ENCODE results near the gene ATP5ME. TPM values are rescaled to one million over a fixed set of nuclear protein-coding genes. Genes with fewer than 3 reads are reported as not detected.
"Not testable (repeated sequence)": the region's sequence is repeated elsewhere in the genome, so short reads cannot be mapped to it uniquely, and the experiment has no call there.

ATP5ME gene
- total RNA-seq, 1 donor = 60.8 TPM

DNA sequence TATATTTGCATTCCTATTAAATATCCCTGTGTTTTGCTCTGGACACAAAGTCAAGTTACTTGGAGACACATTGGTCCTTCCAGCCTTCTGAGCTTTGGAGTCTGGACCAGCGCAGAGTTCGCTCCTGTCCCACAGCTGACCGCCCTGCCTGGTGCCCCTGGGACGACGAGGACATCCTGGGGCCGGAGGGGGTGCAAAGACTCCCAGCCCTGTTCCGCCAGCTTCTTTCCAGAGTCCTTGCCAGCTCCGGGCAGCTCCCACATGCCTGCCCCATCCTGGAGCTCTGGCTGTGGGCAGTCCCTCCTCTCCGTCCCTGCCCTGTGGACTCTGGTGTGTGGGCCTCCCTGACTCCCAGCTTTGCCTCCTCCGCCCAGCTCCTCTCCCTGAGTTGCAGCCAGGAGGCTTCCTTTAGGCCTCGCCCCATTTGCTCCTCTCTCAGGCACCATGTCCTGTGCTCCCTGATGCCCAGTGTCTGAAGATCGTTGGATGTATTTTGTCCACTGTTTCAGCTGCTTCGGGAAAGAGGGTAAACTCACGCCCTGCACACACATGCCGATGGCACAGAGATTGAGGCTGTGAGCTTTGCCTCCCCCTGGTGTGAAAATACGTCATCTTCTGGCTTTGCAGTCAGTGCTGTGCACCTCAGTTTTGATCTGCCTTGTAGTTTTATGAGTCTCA lies 26.6 kb upstream of the ATP5ME start:
- H3K9me3 ChIP-seq (ENCODE audit: low read depth, low read length) = no peaks in the 10 kb centered on the region
- DNase-seq (ENCODE audit: insufficient read length, low spot score, missing footprints) = no peak
- H3K79me2 ChIP-seq (ENCODE audit: insufficient read depth, low read length) = peaks cover 4% of the 10 kb centered on the region
- no peaks in the 10 kb centered on the region for H3K27me3 ChIP-seq (ENCODE audit: insufficient read depth, low read length)
- TF ChIP-seq, protein P1, sequence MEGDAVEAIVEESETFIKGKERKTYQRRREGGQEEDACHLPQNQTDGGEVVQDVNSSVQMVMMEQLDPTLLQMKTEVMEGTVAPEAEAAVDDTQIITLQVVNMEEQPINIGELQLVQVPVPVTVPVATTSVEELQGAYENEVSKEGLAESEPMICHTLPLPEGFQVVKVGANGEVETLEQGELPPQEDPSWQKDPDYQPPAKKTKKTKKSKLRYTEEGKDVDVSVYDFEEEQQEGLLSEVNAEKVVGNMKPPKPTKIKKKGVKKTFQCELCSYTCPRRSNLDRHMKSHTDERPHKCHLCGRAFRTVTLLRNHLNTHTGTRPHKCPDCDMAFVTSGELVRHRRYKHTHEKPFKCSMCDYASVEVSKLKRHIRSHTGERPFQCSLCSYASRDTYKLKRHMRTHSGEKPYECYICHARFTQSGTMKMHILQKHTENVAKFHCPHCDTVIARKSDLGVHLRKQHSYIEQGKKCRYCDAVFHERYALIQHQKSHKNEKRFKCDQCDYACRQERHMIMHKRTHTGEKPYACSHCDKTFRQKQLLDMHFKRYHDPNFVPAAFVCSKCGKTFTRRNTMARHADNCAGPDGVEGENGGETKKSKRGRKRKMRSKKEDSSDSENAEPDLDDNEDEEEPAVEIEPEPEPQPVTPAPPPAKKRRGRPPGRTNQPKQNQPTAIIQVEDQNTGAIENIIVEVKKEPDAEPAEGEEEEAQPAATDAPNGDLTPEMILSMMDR (IDR thresholded peaks at IDR 0.05; ENCODE audit: extremely low read depth, low read depth, low read length) = no peak
- no peak overlapping the region for H2AFZ ChIP-seq (ENCODE audit: low read length)
- no peak overlapping the region for H3K27ac ChIP-seq (ENCODE audit: low read depth, low read length)
- no peaks in the 10 kb centered on the region for H3K36me3 ChIP-seq (ENCODE audit: insufficient read depth, low read length)
- no peaks in the 10 kb centered on the region for H4K20me1 ChIP-seq (ENCODE audit: insufficient read depth, low read length)
- H3K4me3 ChIP-seq (ENCODE audit: insufficient read depth, low read length) = no peak overlapping the region
- H3K4me2 ChIP-seq (ENCODE audit: insufficient read depth, low read length) = no peak overlapping the region
- H3K4me1 ChIP-seq (ENCODE audit: insufficient read depth, low read length) = peaks cover 3% of the 10 kb centered on the region

DNA sequence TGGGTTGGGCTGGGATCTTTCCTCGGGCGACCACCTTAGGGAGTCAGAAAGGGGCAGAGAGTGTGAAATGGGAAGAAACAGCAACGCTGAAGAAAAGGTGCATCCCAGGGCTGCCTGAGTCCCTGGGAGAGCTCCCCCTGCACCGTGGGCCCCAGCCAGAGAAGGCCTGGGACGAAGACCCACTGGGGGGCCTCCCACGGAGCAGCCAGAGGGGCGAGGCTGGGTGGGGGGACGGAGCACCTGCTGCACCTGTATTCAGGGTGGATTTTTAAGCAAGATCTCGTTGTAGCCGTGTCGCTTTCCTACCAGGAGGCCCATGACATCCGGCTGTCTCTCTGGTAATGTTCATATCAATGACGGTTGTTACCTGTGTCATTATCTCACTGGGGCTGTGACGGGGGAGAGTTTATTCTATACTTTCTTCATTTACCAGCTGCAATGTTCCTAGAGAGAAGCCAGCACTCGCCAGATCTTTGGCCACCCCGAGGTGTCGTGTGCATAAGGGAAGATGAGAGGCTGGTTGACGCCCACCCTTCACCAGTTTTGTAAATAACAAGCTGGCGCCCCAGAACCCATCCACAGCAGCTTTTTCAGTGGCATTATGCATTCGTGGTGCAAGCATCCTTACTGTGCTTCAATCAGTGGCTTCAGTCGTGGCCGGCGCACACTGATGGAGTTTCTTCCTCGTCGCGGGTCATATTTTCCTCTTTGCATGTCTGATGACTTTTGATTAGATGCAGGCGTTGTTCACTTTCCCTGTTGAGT lies 25.9 kb upstream of the ATP5ME start:
- Histone ChIP-seq H3K27me3 (ENCODE audit: insufficient read depth, low read length) (peaks cover 3% of the 10 kb centered on the region), H4K20me1 (ENCODE audit: insufficient read depth, low read length) (no peaks in the 10 kb centered on the region), H2AFZ (ENCODE audit: low read length) (peak overlapping the region; percentile 70), H3K4me2 (ENCODE audit: insufficient read depth, low read length) (peak overlapping the region; percentile 63), H3K4me3 (ENCODE audit: insufficient read depth, low read length) (no peak overlapping the region), H3K36me3 (ENCODE audit: insufficient read depth, low read length) (no peaks in the 10 kb centered on the region), H3K79me2 (ENCODE audit: insufficient read depth, low read length) (no peaks in the 10 kb centered on the region), H3K4me1 (ENCODE audit: insufficient read depth, low read length) (no peaks in the 10 kb centered on the region), H3K9me3 (ENCODE audit: low read depth, low read length) (no peaks in the 10 kb centered on the region), H3K27ac (ENCODE audit: low read depth, low read length) (no peak overlapping the region)
- no peak for DNase-seq (ENCODE audit: insufficient read length, low spot score, missing footprints)
- TF ChIP-seq, protein P1 (IDR thresholded peaks at IDR 0.05; ENCODE audit: extremely low read depth, low read depth, low read length) = no peak

DNA sequence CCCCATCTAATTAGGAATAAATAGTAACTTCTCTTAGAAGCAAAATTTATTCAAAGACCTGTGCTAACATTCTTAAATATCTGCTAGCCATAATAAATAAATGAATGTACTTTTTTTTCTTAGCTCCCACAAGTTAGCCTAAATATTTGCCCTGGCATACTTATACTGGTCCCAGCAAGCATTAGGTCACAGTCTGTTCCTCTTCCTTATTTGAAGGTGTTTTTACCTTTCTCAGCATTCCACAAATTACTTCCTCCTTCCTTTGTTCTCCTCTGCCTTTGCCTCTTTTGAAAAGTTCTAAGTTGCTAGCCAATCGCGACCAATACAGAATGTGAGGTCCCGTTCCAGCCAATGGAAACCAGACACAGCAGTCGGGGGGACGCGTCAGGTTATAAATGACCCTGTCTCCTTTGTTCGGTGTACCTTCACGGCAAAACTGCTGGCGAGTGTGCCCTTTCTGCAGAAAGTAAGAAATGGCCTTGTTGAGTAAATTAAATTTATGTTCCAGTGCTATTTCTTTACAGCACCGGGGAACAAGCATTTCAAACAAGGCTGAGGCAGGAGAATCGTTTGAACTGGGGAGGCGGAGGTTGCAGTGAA lies 20.4 kb upstream of the ATP5ME start:
- H3K4me3 ChIP-seq (ENCODE audit: insufficient read depth, low read length); DNase-seq (ENCODE audit: insufficient read length, low spot score, missing footprints); H3K79me2 ChIP-seq (ENCODE audit: insufficient read depth, low read length); H3K9me3 ChIP-seq (ENCODE audit: low read depth, low read length); H3K36me3 ChIP-seq (ENCODE audit: insufficient read depth, low read length); H3K4me1 ChIP-seq (ENCODE audit: insufficient read depth, low read length); H2AFZ ChIP-seq (ENCODE audit: low read length); H3K27ac ChIP-seq (ENCODE audit: low read depth, low read length); H4K20me1 ChIP-seq (ENCODE audit: insufficient read depth, low read length); H3K4me2 ChIP-seq (ENCODE audit: insufficient read depth, low read length): not testable (repeated sequence)
- H3K27me3 ChIP-seq (ENCODE audit: insufficient read depth, low read length) = peaks cover 10% of the 10 kb centered on the region

DNA sequence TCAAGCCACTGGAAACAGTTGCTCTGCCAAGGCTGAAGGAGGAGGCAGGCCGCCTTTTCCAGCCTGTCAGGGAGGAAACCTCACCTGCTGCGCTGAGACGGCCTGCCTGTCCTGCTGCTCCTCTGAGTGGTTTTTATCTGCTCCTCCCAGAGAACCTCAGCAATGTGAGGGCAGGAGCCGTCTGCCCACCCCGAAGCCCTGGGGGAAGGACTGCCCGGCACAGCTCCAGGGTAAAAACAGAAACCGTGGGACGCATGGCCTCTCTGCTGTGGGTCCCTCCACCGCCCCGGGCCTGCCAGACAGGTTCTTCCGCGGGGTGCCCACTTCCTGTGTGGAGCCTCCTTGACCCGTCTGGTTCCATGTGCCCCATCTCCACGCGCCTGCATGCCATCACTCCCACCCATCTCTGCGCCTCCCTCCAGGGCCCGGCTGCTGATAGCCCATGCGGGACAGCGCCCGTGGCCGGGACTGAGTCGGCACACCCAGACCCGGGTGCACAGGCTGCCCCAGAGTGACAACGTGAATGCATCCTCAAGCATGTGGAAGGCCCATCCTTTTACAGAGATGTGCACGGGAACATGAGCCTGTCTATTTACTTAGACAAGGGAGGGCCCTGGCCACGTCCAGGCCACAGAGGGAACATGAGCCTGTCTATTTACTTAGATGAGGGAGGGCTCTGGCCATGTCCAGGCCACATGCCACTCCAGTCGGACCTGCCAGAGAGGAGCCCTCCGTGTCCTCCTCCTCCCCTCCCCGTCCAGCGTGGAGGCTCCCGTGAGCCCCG lies 18.9 kb upstream of the ATP5ME start:
- no peak overlapping the region for H3K27ac ChIP-seq (ENCODE audit: low read depth, low read length)
- H3K79me2 ChIP-seq (ENCODE audit: insufficient read depth, low read length) = no peaks in the 10 kb centered on the region
- DNase-seq (ENCODE audit: insufficient read length, low spot score, missing footprints) = no peak
- no peaks in the 10 kb centered on the region for H4K20me1 ChIP-seq (ENCODE audit: insufficient read depth, low read length)
- no peak overlapping the region for H3K4me2 ChIP-seq (ENCODE audit: insufficient read depth, low read length)
- no peak overlapping the region for H3K4me3 ChIP-seq (ENCODE audit: insufficient read depth, low read length)
- H3K27me3 ChIP-seq (ENCODE audit: insufficient read depth, low read length) = peaks cover 10% of the 10 kb centered on the region
- peaks cover 17% of the 10 kb centered on the region for H3K4me1 ChIP-seq (ENCODE audit: insufficient read depth, low read length)
- TF ChIP-seq, protein P1 (IDR thresholded peaks at IDR 0.05; ENCODE audit: extremely low read depth, low read depth, low read length) = no peak
- no peaks in the 10 kb centered on the region for H3K9me3 ChIP-seq (ENCODE audit: low read depth, low read length)
- no peak overlapping the region for H2AFZ ChIP-seq (ENCODE audit: low read length)
- H3K36me3 ChIP-seq (ENCODE audit: insufficient read depth, low read length) = no peaks in the 10 kb centered on the region
